GM10248 (cell line): Measurements from ENCODE around the gene ALKBH5.

Source experiments
- CTCF ChIA-PET: fragments of 300-600 bp; sonication (Branson Sonifier 250); formaldehyde crosslinking; extraction: SDS; loops from one replicate; lab custom pipeline; 2021; ENCODE audit warnings: antibody characterized with exemption; lab: Yijun Ruan, JAX
- POLR2A ChIA-PET: fragments of 350-650 bp; sonication (Branson Sonifier 250); formaldehyde crosslinking; extraction: SDS; loops from one replicate; lab custom pipeline; 2020; ENCODE audit warnings: antibody characterized with exemption; lab: Yijun Ruan, JAX
- DNase-seq: peaks from one replicate; pipeline ENCODE4 v3.0.0; 2012; ENCODE audit errors: extremely low spot score
- CTCF ChIP-seq: IDR thresholded peaks from 2 replicates; pipeline ENCODE4 v1.5.1; 2012; ENCODE audit warnings: mild to moderate bottlenecking, low read depth; ENCODE audit errors: extremely low read depth, missing control alignments, control extremely low read depth

ALKBH5 gene

GRCh38 chr17:18194394-18194793 is 10.8 kb downstream of the ALKBH5 start:
- CTCF ChIA-PET = interaction anchor here (1.1 to 1.7 kb wide), 3 partner anchors 9 to 24 kb away, joined by 3 to 6 read pairs (median 5); no protein-coding TSS in a partner anchor
- no peak for TF ChIP-seq CTCF
- POLR2A ChIA-PET = no interaction called here
- no peak for DNase-seq

GRCh38 chr17:18194804-18195203 is 11.2 kb downstream of the ALKBH5 start:
- POLR2A ChIA-PET = no interaction called here
- CTCF ChIA-PET = interaction anchor here (1.1 to 1.6 kb wide), 2 partner anchors 9 to 23 kb away, joined by 3 to 5 read pairs; no protein-coding TSS in a partner anchor
- TF ChIP-seq CTCF = no peak
- DNase-seq = no peak

GRCh38 chr17:18195246-18195645 is 11.6 kb downstream of the ALKBH5 start:
- POLR2A ChIA-PET = no interaction called here
- CTCF ChIA-PET = interaction anchor here (1.6 kb wide), 1 partner anchor 23 kb away, joined by 5 read pairs; no protein-coding TSS in a partner anchor
- no peak for TF ChIP-seq CTCF
- DNase-seq = no peak

GRCh38 chr17:18197535-18198194 is 14.0 kb downstream of the ALKBH5 start:
- DNase-seq = no peak
- TF ChIP-seq CTCF = no peak
- CTCF ChIA-PET = interaction anchor here (1.1 to 5.0 kb wide), 8 partner anchors 8 to 57 kb away, joined by 3 to 27 read pairs (median 4); partner anchors contain the start of gene ALKBH5
- POLR2A ChIA-PET = no interaction called here

DNA sequence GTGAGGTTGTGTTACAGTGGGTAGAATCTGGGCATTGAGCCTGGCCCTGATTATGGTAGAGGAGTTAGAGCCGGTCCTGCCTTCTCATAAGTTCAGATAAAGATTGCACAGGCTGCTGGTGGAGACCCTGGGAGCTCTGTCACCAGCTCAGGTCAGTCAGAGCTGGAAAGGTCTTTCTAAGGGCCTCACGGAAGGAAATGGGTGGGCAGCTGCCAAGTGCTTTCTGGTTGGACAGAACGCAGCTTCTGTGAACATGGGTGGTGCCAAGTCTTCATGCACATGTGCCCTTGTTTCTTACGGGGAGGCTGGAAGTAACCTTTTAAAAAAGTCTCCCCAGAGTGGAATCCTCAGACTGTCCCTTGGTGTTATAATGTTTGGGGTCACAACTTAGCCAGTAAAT is 14.9 kb downstream of the ALKBH5 start:
- no peak for TF ChIP-seq CTCF
- DNase-seq = no peak
- POLR2A ChIA-PET = interaction anchor here (0.6 kb wide), 1 partner anchor 19 kb away, joined by 8 read pairs; no protein-coding TSS in a partner anchor
- CTCF ChIA-PET = interaction anchor here (1.2 to 5.0 kb wide), 4 partner anchors 9 to 54 kb away, joined by 3 to 27 read pairs (median 12); no protein-coding TSS in a partner anchor

DNA sequence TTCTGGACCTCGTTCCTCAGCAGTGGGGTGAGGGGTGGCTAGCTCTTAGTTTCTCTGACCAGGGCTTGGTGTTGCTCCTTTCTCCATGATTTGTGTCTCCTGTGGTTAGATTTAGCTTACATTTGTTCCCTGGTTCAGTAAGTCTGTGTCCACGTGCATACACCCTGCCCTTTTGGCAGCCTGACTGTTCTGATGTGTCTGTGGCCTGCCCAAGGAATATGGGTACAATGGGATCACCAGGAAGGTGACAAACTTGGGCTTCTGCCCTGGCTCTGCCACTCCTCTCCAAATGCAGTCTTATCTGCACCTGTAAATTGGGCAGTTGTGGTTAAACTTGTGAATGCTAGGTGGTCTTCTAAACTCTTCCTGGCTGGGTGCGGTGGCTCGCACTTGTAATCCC is 17.5 kb downstream of the ALKBH5 start:
- POLR2A ChIA-PET = interaction anchor here (0.6 to 1.3 kb wide), 2 partner anchors 11 to 28 kb away, joined by 3 to 4 read pairs; no protein-coding TSS in a partner anchor
- CTCF ChIA-PET = interaction anchor here (0.7 to 5.0 kb wide), 5 partner anchors 9 to 20 kb away, joined by 3 to 27 read pairs (median 4); no protein-coding TSS in a partner anchor
- TF ChIP-seq CTCF = no peak
- DNase-seq = no peak
